HepG2 (cell line): Measurements from ENCODE around the gene SLC38A2. TPM values are rescaled to one million over a fixed set of nuclear protein-coding genes. Genes with fewer than 3 reads are reported as not detected.

Experiments used
- ATF5 ChIP-seq: sonication (generic); formaldehyde crosslinking; IDR thresholded peaks from 2 replicates; pipeline ENCODE4 v1.4.0; 2020; ENCODE audit warnings: mild to moderate bottlenecking, low read depth, missing genetic modification reagents
- ATF7 ChIP-seq, 2 experiments: fragments of 450-650 bp in 1 of 2; sonication (generic) in 1 of 2; formaldehyde crosslinking in 1 of 2; IDR thresholded peaks; 2 replicates each; pipeline versions ENCODE4 v1.4.0 to v1.6.1; 2016 to 2020; ENCODE audit warnings: antibody characterized with exemption in 1 of 2, mild to moderate bottlenecking in 1 of 2, missing genetic modification reagents in 1 of 2
- CENPX ChIP-seq: sonication (generic); formaldehyde crosslinking; IDR thresholded peaks from 2 replicates; pipeline ENCODE4 v1.9.0; 2021; ENCODE audit warnings: mild to moderate bottlenecking, missing genetic modification reagents, moderate library complexity
- CHD2 ChIP-seq: IDR thresholded peaks from 2 replicates; pipeline ENCODE4 v1.6.1; 2011; ENCODE audit warnings: low read depth, low read length, improper control_type of control experiment
- CREB1 ChIP-seq, 2 experiments: fragments of 450-650 bp in 1 of 2; IDR thresholded peaks; 2 replicates each; pipeline ENCODE4 v1.6.1; 2016 to 2017; ENCODE audit warnings: control low read depth in 1 of 2, mild to moderate bottlenecking in 1 of 2, missing compliant biosample characterization in 1 of 2, missing genetic modification characterization in 1 of 2
- EHMT2 ChIP-seq: fragments of 200-600 bp; sonication (generic); IDR thresholded peaks from 2 replicates; pipeline ENCODE4 v1.7.0; 2017; ENCODE audit warnings: antibody characterized with exemption, low read depth, low read length, borderline replicate concordance
- HINFP ChIP-seq: sonication (generic); formaldehyde crosslinking; IDR thresholded peaks from 2 replicates; pipeline ENCODE4 v1.4.0; 2020; ENCODE audit warnings: low read depth, mild to moderate bottlenecking, missing genetic modification reagents
- KDM5B ChIP-seq: sonication (generic); formaldehyde crosslinking; IDR thresholded peaks from 2 replicates; pipeline ENCODE4 v1.4.0; 2020; ENCODE audit warnings: missing genetic modification reagents, mild to moderate bottlenecking, borderline replicate concordance
- KLF13 ChIP-seq: sonication (generic); formaldehyde crosslinking; IDR thresholded peaks from 2 replicates; pipeline ENCODE4 v1.4.0; 2020; ENCODE audit warnings: mild to moderate bottlenecking, missing genetic modification reagents
- MLX ChIP-seq: IDR thresholded peaks from 2 replicates; pipeline ENCODE4 v1.6.1; 2016
- PAWR ChIP-seq: sonication (generic); formaldehyde crosslinking; IDR thresholded peaks from 2 replicates; pipeline ENCODE4 v1.4.0; 2020; ENCODE audit warnings: missing genetic modification reagents, mild to moderate bottlenecking, borderline replicate concordance
- PHF20 ChIP-seq: sonication (generic); formaldehyde crosslinking; IDR thresholded peaks from 2 replicates; pipeline ENCODE4 v1.5.0; 2020; ENCODE audit warnings: mild to moderate bottlenecking, missing genetic modification reagents
- RELA ChIP-seq: sonication (generic); formaldehyde crosslinking; IDR thresholded peaks from 2 replicates; pipeline ENCODE4 v1.4.0; 2020; ENCODE audit warnings: missing genetic modification reagents
- RFXAP ChIP-seq: sonication (generic); formaldehyde crosslinking; IDR thresholded peaks from 2 replicates; pipeline ENCODE4 v1.4.0; 2020; ENCODE audit warnings: missing genetic modification reagents, borderline replicate concordance
- THAP11 ChIP-seq: IDR thresholded peaks from 2 replicates; pipeline ENCODE4 v1.6.1; 2016; ENCODE audit warnings: missing biosample characterization, missing genetic modification reagents
- TSC22D2 ChIP-seq: sonication (generic); formaldehyde crosslinking; IDR thresholded peaks from 2 replicates; pipeline ENCODE4 v1.5.1; 2020; ENCODE audit warnings: missing genetic modification reagents, mild to moderate bottlenecking, borderline replicate concordance
- ZBTB33 ChIP-seq: sonication (generic); formaldehyde crosslinking; IDR thresholded peaks from 2 replicates; pipeline ENCODE4 v1.4.0; 2020; ENCODE audit warnings: missing genetic modification reagents
- ZFP36L1 ChIP-seq: sonication (generic); formaldehyde crosslinking; IDR thresholded peaks from 2 replicates; pipeline ENCODE4 v1.8.0; 2022; ENCODE audit warnings: mild to moderate bottlenecking, missing genetic modification reagents, moderate library complexity
- ZNF30 ChIP-seq: sonication (generic); formaldehyde crosslinking; IDR thresholded peaks from 2 replicates; pipeline ENCODE4 v1.5.0; 2020; ENCODE audit warnings: mild to moderate bottlenecking, missing genetic modification reagents
- ZNF556 ChIP-seq: sonication (generic); formaldehyde crosslinking; IDR thresholded peaks from 2 replicates; pipeline ENCODE4 v1.4.0; 2020; ENCODE audit warnings: mild to moderate bottlenecking, missing genetic modification reagents, borderline replicate concordance
- ZNF841 ChIP-seq: sonication (generic); formaldehyde crosslinking; IDR thresholded peaks from 2 replicates; pipeline ENCODE4 v1.8.1; 2023; ENCODE audit warnings: missing genetic modification reagents, borderline replicate concordance
- polyA plus RNA-seq, 8 experiments: library from polyadenylated mRNA; depleted of rRNA in 3 of 8; stranded (reverse) in 7 of 8; unstranded in 1 of 8; fragments of >200 nt; fragmentation: Illumina TruSeq in 4 of 8; extraction: Trizol in 4 of 8; gene quantifications; 2 replicates each; pipeline versions ENCODE4 v1.2.1 to v1.2.3, GENCODE V29; 2011 to 2016; ENCODE audit warnings: low read depth in 4 of 8, missing spikeins in 1 of 8, mixed read lengths in 1 of 8; ENCODE audit not compliant: insufficient read depth in 1 of 8
- total RNA-seq, 5 experiments: library from RNA; depleted of rRNA; stranded (reverse); fragments of >200 nt; fragmentation: Illumina TruSeq; extraction: Trizol; gene quantifications; 2 replicates each; pipeline ENCODE4 v1.2.3, GENCODE V29; 2016; ENCODE audit warnings: low read depth in 1 of 5
- TF ChIP-seq, protein P1 (sequence below): sonication (generic); formaldehyde crosslinking; IDR thresholded peaks from 2 replicates; pipeline ENCODE4 v1.4.0; 2020; ENCODE audit warnings: mild to moderate bottlenecking, missing genetic modification reagents

SLC38A2 gene
- total and polyA plus RNA-seq, 2 of the 13 experiments (the other 11 are each of a cell fraction or from before 2014, with no cell fraction given), result 368 to 880 TPM

DNA sequence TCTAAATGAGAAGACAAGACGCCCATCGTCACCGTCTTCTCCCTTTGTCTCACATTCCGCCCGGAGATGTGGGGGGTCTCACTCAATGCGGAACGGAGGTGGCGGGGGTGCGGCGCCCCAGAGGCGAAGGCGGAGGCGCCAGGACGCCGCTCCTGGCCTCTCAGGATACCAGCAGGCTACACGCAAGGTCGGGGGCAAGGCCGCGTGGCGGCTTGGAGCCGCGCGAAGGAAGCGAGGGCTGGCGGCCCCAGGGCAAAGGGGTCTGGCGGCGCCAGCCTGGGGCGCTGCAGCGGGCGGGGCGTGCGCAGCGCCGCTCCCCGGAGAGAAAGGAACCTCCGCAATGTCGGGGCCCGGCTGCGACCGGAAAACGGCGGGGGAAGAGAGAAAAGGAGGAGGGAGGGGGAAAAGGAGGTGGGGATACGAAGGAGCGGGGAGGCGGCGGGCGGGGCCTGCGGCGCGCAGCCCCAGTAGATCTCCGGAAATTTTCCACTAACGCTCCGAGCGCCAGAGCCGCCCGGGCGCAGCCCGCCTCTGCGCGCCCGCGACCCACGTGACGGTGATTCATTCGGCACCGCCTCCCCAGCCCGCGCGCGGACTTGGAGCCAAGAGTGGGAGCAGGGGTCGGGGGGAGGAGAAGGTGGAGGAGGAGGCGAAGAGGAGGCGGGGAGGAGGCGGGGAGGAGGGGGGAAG, 10.5 kb upstream of the SLC38A2 start (continued):
- TF ChIP-seq, protein P1, sequence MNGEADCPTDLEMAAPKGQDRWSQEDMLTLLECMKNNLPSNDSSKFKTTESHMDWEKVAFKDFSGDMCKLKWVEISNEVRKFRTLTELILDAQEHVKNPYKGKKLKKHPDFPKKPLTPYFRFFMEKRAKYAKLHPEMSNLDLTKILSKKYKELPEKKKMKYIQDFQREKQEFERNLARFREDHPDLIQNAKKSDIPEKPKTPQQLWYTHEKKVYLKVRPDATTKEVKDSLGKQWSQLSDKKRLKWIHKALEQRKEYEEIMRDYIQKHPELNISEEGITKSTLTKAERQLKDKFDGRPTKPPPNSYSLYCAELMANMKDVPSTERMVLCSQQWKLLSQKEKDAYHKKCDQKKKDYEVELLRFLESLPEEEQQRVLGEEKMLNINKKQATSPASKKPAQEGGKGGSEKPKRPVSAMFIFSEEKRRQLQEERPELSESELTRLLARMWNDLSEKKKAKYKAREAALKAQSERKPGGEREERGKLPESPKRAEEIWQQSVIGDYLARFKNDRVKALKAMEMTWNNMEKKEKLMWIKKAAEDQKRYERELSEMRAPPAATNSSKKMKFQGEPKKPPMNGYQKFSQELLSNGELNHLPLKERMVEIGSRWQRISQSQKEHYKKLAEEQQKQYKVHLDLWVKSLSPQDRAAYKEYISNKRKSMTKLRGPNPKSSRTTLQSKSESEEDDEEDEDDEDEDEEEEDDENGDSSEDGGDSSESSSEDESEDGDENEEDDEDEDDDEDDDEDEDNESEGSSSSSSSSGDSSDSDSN (CRISPR knock-in tag), result peak; percentile 32; the same call in 1 of the 2 replicates
- TF ChIP-seq TSC22D2 (CRISPR knock-in tag) (no peak), HINFP (CRISPR knock-in tag) (no peak), ZNF30 (CRISPR knock-in tag) (no peak; the same call in 1 of the 2 replicates), RELA (CRISPR knock-in tag) (no peak), ATF5 (CRISPR knock-in tag) (no peak), THAP11 (CRISPR knock-in tag) (peak; percentile 47), CENPX (CRISPR knock-in tag) (no peak), PHF20 (no peak; the same call in 1 of the 2 replicates), ZNF841 (peak; percentile 24; the same call in 1 of the 2 replicates), RFXAP (CRISPR knock-in tag) (no peak), CHD2 (no peak; the same call in 1 of the 2 replicates), ZBTB33 (no peak), ZFP36L1 (CRISPR knock-in tag) (no peak), PAWR (CRISPR knock-in tag) (no peak), ZNF556 (CRISPR knock-in tag) (0 out of 2 replicates have a peak, but pooled peaks have one; percentile 41), ATF7 (IDR thresholded peaks at IDR 0.05) (no peak), ATF7 (CRISPR knock-in tag; IDR thresholded peaks at IDR 0.05) (peak; percentile 81), KLF13 (CRISPR knock-in tag) (no peak), KDM5B (CRISPR knock-in tag) (peak; percentile 79), EHMT2 (no peak), MLX (CRISPR knock-in tag) (no peak; the same call in 1 of the 2 replicates), CREB1 (IDR thresholded peaks at IDR 0.05) (peak; percentile 3; the same call in 1 of the 2 replicates), CREB1 (CRISPR knock-in tag; IDR thresholded peaks at IDR 0.05) (no peak)
